ENCODE results near the gene PRRC2B. TPM values are rescaled to one million over a fixed set of nuclear protein-coding genes. Genes with fewer than 3 reads are reported as not detected.

PRRC2B gene
- total and polyA plus RNA-seq, 2 of the 13 experiments (the other 11 are each of a cell fraction or from before 2014, with no cell fraction given), result 20.8 to 37.4 TPM

DNA sequence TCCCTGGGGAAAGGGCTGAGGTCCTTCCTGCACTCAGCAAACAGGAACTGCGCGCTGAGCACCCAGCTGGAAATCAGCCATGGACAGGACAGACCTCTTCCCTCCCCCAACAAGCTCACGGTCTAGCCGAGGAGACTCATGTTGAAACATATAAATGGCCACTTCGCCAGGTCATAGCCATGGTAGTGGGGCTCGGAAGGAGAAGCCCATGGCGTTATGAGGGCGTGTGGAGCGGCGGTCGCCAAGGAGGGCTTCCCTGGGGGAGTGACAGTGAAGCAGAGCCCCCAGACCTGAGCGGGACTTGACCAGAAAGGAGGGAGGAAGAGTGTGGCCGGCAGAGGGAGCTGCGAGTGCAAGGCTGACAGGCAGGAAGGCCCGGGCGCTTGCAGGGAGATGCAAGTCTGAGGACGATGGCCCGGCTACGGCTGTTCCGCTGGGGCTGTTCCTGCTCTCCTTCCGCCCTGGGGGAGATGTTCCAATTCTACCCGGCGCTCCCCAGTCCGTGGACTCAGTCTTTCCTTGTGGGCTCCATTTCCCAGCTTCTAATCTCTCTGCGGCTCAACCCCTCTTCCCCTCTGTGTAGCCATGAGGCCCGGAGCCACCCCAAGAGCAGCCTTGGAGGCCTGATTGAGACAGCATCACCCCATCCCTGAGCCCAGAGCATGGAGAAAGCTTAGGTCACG, 43.9 kb upstream of the PRRC2B start (continued):
- TF ChIP-seq, protein P1, sequence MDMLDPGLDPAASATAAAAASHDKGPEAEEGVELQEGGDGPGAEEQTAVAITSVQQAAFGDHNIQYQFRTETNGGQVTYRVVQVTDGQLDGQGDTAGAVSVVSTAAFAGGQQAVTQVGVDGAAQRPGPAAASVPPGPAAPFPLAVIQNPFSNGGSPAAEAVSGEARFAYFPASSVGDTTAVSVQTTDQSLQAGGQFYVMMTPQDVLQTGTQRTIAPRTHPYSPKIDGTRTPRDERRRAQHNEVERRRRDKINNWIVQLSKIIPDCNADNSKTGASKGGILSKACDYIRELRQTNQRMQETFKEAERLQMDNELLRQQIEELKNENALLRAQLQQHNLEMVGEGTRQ (IDR thresholded peaks at IDR 0.05; ENCODE audit: low read depth, low read length), result no peak
- TF ChIP-seq, protein P1 (CRISPR knock-in tag; IDR thresholded peaks at IDR 0.05; ENCODE audit: borderline replicate concordance), result no peak
- TF ChIP-seq PHF20 (CRISPR knock-in tag; IDR thresholded peaks at IDR 0.05), result 0 out of 2 replicates have a peak, but pooled peaks have one; percentile 52
- TF ChIP-seq KDM6A (CRISPR knock-in tag; IDR thresholded peaks at IDR 0.05; ENCODE audit: low read depth), result no peak
- TF ChIP-seq, protein P2, sequence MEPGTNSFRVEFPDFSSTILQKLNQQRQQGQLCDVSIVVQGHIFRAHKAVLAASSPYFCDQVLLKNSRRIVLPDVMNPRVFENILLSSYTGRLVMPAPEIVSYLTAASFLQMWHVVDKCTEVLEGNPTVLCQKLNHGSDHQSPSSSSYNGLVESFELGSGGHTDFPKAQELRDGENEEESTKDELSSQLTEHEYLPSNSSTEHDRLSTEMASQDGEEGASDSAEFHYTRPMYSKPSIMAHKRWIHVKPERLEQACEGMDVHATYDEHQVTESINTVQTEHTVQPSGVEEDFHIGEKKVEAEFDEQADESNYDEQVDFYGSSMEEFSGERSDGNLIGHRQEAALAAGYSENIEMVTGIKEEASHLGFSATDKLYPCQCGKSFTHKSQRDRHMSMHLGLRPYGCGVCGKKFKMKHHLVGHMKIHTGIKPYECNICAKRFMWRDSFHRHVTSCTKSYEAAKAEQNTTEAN (CRISPR knock-in tag; conservative IDR thresholded peaks at IDR 0.05), result no peak
- TF ChIP-seq, protein P3, sequence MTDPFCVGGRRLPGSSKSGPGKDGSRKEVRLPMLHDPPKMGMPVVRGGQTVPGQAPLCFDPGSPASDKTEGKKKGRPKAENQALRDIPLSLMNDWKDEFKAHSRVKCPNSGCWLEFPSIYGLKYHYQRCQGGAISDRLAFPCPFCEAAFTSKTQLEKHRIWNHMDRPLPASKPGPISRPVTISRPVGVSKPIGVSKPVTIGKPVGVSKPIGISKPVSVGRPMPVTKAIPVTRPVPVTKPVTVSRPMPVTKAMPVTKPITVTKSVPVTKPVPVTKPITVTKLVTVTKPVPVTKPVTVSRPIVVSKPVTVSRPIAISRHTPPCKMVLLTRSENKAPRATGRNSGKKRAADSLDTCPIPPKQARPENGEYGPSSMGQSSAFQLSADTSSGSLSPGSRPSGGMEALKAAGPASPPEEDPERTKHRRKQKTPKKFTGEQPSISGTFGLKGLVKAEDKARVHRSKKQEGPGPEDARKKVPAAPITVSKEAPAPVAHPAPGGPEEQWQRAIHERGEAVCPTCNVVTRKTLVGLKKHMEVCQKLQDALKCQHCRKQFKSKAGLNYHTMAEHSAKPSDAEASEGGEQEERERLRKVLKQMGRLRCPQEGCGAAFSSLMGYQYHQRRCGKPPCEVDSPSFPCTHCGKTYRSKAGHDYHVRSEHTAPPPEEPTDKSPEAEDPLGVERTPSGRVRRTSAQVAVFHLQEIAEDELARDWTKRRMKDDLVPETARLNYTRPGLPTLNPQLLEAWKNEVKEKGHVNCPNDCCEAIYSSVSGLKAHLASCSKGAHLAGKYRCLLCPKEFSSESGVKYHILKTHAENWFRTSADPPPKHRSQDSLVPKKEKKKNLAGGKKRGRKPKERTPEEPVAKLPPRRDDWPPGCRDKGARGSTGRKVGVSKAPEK (CRISPR knock-in tag; IDR thresholded peaks at IDR 0.05; ENCODE audit: borderline replicate concordance), result no peak
- TF ChIP-seq ZNF790 (CRISPR knock-in tag; IDR thresholded peaks at IDR 0.05; ENCODE audit: borderline replicate concordance), result no peak
- TF ChIP-seq, protein P4, sequence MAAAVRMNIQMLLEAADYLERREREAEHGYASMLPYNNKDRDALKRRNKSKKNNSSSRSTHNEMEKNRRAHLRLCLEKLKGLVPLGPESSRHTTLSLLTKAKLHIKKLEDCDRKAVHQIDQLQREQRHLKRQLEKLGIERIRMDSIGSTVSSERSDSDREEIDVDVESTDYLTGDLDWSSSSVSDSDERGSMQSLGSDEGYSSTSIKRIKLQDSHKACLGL (CRISPR knock-in tag; IDR thresholded peaks at IDR 0.05), result no peak
- TF ChIP-seq CEBPB (IDR thresholded peaks at IDR 0.05; ENCODE audit: borderline replicate concordance, low read depth, low read length), result no peak
- no peak for TF ChIP-seq CREM (IDR thresholded peaks at IDR 0.05)
- TF ChIP-seq CREM (CRISPR knock-in tag; IDR thresholded peaks at IDR 0.05), result no peak
- no peak for TF ChIP-seq STAT5B (CRISPR knock-in tag; IDR thresholded peaks at IDR 0.05)
- TF ChIP-seq, protein P5, sequence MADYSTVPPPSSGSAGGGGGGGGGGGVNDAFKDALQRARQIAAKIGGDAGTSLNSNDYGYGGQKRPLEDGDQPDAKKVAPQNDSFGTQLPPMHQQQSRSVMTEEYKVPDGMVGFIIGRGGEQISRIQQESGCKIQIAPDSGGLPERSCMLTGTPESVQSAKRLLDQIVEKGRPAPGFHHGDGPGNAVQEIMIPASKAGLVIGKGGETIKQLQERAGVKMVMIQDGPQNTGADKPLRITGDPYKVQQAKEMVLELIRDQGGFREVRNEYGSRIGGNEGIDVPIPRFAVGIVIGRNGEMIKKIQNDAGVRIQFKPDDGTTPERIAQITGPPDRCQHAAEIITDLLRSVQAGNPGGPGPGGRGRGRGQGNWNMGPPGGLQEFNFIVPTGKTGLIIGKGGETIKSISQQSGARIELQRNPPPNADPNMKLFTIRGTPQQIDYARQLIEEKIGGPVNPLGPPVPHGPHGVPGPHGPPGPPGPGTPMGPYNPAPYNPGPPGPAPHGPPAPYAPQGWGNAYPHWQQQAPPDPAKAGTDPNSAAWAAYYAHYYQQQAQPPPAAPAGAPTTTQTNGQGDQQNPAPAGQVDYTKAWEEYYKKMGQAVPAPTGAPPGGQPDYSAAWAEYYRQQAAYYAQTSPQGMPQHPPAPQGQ (CRISPR knock-in tag; IDR thresholded peaks at IDR 0.05; ENCODE audit: borderline replicate concordance), result no peak
- TF ChIP-seq, protein P6, sequence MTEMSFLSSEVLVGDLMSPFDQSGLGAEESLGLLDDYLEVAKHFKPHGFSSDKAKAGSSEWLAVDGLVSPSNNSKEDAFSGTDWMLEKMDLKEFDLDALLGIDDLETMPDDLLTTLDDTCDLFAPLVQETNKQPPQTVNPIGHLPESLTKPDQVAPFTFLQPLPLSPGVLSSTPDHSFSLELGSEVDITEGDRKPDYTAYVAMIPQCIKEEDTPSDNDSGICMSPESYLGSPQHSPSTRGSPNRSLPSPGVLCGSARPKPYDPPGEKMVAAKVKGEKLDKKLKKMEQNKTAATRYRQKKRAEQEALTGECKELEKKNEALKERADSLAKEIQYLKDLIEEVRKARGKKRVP (CRISPR knock-in tag; IDR thresholded peaks at IDR 0.05), result no peak
- TF ChIP-seq ZNF382 (CRISPR knock-in tag; IDR thresholded peaks at IDR 0.05; ENCODE audit: borderline replicate concordance), result no peak
- no peak for TF ChIP-seq ZNF781 (CRISPR knock-in tag; IDR thresholded peaks at IDR 0.05; ENCODE audit: borderline replicate concordance, not compliant biosample characterization)
- TF ChIP-seq IRF2 (CRISPR knock-in tag; IDR thresholded peaks at IDR 0.05), result peak; percentile 53; the same call in 1 of the 2 replicates
